ENCODE measurements around the gene AQR.

- TF ChIP-seq, protein P1, sequence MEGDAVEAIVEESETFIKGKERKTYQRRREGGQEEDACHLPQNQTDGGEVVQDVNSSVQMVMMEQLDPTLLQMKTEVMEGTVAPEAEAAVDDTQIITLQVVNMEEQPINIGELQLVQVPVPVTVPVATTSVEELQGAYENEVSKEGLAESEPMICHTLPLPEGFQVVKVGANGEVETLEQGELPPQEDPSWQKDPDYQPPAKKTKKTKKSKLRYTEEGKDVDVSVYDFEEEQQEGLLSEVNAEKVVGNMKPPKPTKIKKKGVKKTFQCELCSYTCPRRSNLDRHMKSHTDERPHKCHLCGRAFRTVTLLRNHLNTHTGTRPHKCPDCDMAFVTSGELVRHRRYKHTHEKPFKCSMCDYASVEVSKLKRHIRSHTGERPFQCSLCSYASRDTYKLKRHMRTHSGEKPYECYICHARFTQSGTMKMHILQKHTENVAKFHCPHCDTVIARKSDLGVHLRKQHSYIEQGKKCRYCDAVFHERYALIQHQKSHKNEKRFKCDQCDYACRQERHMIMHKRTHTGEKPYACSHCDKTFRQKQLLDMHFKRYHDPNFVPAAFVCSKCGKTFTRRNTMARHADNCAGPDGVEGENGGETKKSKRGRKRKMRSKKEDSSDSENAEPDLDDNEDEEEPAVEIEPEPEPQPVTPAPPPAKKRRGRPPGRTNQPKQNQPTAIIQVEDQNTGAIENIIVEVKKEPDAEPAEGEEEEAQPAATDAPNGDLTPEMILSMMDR (conservative IDR thresholded peaks at IDR 0.05; ENCODE audit: low read depth, low read length): no peak
- TF ChIP-seq RAD21 (IDR thresholded peaks at IDR 0.05; ENCODE audit: low read length): no peak
- TF ChIP-seq POLR2A (IDR thresholded peaks at IDR 0.05; ENCODE audit: low read depth, low read length): no peak
- TF ChIP-seq MAFK (IDR thresholded peaks at IDR 0.05; ENCODE audit: low read depth, low read length): peak; percentile 70
- no peak for TF ChIP-seq FOS (IDR thresholded peaks at IDR 0.05; ENCODE audit: low read depth, low read length)
- TF ChIP-seq, protein P2, sequence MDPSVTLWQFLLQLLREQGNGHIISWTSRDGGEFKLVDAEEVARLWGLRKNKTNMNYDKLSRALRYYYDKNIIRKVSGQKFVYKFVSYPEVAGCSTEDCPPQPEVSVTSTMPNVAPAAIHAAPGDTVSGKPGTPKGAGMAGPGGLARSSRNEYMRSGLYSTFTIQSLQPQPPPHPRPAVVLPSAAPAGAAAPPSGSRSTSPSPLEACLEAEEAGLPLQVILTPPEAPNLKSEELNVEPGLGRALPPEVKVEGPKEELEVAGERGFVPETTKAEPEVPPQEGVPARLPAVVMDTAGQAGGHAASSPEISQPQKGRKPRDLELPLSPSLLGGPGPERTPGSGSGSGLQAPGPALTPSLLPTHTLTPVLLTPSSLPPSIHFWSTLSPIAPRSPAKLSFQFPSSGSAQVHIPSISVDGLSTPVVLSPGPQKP (IDR thresholded peaks at IDR 0.05; ENCODE audit: borderline replicate concordance, low read depth, low read length): no peak
- TF ChIP-seq, protein P3, sequence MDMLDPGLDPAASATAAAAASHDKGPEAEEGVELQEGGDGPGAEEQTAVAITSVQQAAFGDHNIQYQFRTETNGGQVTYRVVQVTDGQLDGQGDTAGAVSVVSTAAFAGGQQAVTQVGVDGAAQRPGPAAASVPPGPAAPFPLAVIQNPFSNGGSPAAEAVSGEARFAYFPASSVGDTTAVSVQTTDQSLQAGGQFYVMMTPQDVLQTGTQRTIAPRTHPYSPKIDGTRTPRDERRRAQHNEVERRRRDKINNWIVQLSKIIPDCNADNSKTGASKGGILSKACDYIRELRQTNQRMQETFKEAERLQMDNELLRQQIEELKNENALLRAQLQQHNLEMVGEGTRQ (IDR thresholded peaks at IDR 0.05; ENCODE audit: low read depth, low read length): no peak
- no peak for TF ChIP-seq NFE2L2 (IDR thresholded peaks at IDR 0.05; ENCODE audit: low read depth, low read length)
- TF ChIP-seq RFX5 (IDR thresholded peaks at IDR 0.05; ENCODE audit: low read depth, low read length): no peak
- TF ChIP-seq SMC3 (IDR thresholded peaks at IDR 0.05; ENCODE audit: low read depth, low read length): no peak
Observed at GRCh38 chr15:34841262-34841725, 128.2 kb downstream of the AQR start.

Data from IMR-90 (cell line).